GM19328 (cell line): ENCODE results near the gene ACTN1.

Source experiments
- ATAC-seq: cut with Tn5 transposase; IDR thresholded peaks from one replicate; pipeline ENCODE4 v1.9.1; 2021; ENCODE audit warnings: mild to moderate bottlenecking, moderate library complexity; ENCODE audit not compliant: unreplicated experiment

Gene ACTN1

DNA sequence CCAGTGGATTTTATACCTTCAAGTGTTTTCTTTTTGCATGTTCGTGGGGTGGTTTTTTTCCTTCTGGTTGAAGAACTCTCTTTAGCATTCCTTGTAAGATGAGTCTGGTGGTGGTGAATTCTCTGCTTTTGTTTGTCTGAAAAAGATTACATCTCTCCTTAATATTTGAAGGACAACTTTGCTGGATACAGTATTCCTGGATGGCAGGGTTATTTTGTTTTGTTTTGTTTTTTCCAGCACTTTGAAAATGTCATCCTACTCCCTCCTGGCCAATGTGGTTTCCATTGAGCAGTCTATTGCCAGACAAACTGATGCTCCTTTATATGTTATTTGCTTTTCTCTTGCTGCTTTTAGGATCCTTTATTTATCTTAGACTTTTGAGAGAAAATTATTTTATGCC is 143.0 kb downstream of the ACTN1 start:
- no peak for ATAC-seq

DNA sequence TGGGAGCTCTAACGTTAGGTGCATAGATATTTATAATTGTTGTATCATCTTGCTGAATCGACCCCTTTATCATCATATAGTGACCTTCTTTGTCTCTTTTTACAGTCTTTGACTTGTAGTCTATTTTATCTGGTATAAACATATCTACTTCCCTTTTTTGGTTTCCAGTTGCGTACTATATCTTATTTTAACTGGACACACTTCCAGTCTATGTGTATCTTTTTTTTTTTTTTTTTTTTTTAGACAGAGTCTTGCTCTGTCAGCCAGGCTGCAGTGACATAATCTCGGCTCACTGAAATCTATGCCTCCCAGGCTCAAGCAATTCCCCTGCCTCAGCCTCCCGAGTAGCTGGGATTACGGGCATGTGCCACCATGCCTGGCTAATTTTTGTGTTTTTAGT is 144.3 kb downstream of the ACTN1 start:
- no peak for ATAC-seq

DNA sequence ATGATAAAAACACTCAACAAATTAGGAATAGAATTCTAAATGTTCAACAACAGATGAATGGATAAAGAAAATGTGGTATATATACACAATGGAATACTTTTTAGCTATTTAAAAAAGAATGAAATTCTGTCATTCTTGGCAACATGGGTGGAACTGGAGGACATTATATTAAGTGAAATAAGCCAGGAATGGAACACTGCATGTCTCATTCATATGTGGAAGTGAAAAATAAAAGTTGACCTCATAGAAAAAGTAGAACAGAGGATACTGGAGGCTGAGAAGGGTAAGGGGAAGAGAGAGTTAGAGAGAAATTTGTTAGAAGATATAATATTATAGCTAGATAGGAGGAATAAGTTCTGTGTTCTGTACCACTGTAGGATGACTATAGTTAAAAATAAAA is 150.4 kb downstream of the ACTN1 start:
- ATAC-seq, result no peak

DNA sequence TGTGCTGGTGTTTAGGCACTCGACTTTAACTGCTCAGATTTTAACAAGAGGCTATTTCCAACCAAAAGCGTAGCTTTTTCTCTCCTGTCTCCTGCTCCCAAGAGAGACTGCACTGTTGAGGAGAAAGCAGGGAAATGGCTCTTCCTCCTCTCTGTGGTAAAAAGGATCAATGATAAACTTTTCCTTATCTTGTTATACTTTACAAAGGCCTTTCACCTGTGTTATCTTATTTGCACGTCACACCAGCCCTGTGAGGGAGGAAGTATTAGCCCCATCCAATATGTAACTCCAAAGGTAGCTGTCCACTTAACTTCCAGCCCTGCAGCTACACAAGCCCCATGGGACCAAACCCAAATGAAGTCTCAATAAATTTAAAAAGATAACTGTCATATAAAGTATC is 153.4 kb downstream of the ACTN1 start:
- no peak for ATAC-seq

DNA sequence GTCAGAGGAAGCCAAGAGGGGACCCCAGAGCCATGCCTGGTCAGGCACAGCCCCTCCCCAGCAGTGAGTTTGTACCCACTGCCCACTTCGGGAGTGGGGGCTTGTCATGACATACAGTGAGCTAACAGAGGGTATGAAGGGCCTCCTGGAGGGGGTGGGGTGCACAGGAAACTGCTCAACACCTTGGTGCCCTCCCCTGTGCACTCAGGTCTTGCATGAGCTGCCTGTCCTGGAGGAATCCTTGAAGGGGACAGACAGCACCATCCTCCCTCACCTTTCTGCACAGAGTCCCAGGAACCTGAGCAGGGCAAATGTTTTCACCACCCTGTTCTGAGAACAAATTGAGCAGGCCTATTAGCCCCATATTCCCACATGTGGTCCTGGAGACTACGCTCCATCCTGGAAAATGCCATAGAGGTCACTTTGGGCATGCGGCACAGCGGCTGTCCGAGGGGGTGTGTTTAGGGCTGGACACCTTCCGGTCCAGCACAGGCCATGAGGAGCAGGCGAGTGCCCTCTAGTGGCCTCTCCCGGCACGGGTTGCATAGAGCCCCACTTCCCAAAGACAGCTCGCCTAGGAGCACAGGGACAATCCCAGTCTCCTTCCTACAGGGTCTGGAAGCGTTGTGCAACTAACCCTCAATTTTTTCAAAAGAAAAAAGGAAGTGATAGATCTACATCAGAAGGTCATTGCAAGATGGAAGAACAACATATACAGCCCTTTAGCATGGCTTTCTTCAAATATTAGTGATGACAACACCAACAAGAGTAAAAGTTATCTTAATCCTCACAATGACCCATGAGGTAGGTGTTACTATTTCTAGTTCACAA is 154.4 kb downstream of the ACTN1 start:
- no peak for ATAC-seq

DNA sequence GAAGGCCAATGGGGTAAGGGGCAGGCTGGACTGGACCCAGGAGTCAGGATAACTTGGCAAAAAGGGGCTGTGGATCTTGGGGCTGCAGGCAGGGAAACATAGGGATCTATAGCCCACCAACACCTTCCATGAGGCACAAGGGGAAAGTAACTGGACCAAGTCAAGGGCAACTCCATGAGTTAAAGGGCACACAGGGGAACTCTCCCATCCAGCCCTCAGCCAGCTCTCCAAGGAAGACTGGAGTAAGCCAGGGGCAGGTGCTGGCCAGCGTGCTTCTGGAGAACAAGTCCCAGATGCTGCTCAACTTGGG is 154.9 kb downstream of the ACTN1 start:
- no peak for ATAC-seq
